K562 (cell line): ENCODE results near the gene STPG4. TPM values are rescaled to one million over a fixed set of nuclear protein-coding genes. Genes with fewer than 3 reads are reported as not detected.

Experiments used
- ATAC-seq: fragments of 200-7000 bp; cut with Tn5 transposase; 3 replicates; pipeline ENCODE4 v1.9.1; 2020; ENCODE audit warnings: moderate library complexity
- BruUV-seq: library from RNA; stranded (reverse); fragments of 400-500 nt; replicated peaks from 2 replicates; lab custom pipeline; 2021; lab: Mats Ljungman, UMichigan
- CTCF ChIA-PET: fragments of 300-600 bp; formaldehyde crosslinking; extraction: SDS; loops from one replicate; lab custom pipeline; 2021; ENCODE audit warnings: low intra/inter-chr PET ratio; lab: Yijun Ruan, JAX
- POLR2A ChIA-PET: fragments of 300-600, 350-650 bp; sonication (Branson Sonifier 250); formaldehyde crosslinking; extraction: SDS; loops from one replicate; lab custom pipeline; 2021; ENCODE audit warnings: antibody characterized with exemption, inconsistent platforms; lab: Yijun Ruan, JAX
- DNase-seq, 4 experiments: peaks; one replicate each; pipeline versions ENCODE4 v3.0.0 to v3.0.0-alpha.2; 2011 to 2018; ENCODE audit warnings: low spot score in 3 of 4, mixed read lengths in 3 of 4; ENCODE audit errors: extremely low read depth in 1 of 4
- FAIRE-seq: peaks from 2 replicates; lab custom pipeline; 2011; peaks lifted over from hg19 to GRCh38; lab: Jason Lieb, UNC
- H2AFZ ChIP-seq: 2 replicates; pipeline ENCODE4 v1.6.0; 2011; ENCODE audit warnings: low read depth, low read length, control low read depth, inconsistent platforms
- H3K27ac ChIP-seq: fragments of 200-600 bp; 3 replicates; pipeline ENCODE4 v1.8.0; 2011; ENCODE audit warnings: low read depth, mild to moderate bottlenecking, control low read depth, inconsistent platforms, low read length, moderate library complexity, mixed read lengths; ENCODE audit errors: extremely low read depth
- H3K27me3 ChIP-seq, 2 experiments: fragments of 300-600 bp in 1 of 2; 2 replicates in 1 of 2; 3 replicates in 1 of 2; pipeline versions ENCODE4 v1.6.0 to v1.8.0; 2011; ENCODE audit warnings: inconsistent platforms in 2 of 2, low read length in 2 of 2, mild to moderate bottlenecking in 1 of 2, mixed read lengths in 1 of 2, moderate library complexity in 1 of 2; ENCODE audit not compliant: control insufficient read depth in 2 of 2, insufficient read depth in 2 of 2
- H3K36me3 ChIP-seq: fragments of 300-600 bp; 3 replicates; pipeline ENCODE4 v1.8.0; 2011; ENCODE audit warnings: mild to moderate bottlenecking, low read length, inconsistent platforms; ENCODE audit not compliant: control insufficient read depth, insufficient read depth
- H3K4me1 ChIP-seq, 2 experiments: fragments of 200-600 bp in 1 of 2; replicated peaks in 1 of 2; 2 replicates in 1 of 2; 3 replicates in 1 of 2; pipeline versions ENCODE4 v1.5.1 to v1.8.0; 2011; ENCODE audit warnings: inconsistent platforms in 2 of 2, low read length in 2 of 2, mild to moderate bottlenecking in 1 of 2, mixed read lengths in 1 of 2, moderate library complexity in 1 of 2; ENCODE audit not compliant: control insufficient read depth in 2 of 2, insufficient read depth in 2 of 2
- H3K4me2 ChIP-seq: 2 replicates; pipeline ENCODE4 v1.6.1; 2011; ENCODE audit warnings: low read length, control low read depth, inconsistent platforms, mixed read lengths; ENCODE audit not compliant: insufficient read depth
- H3K4me3 ChIP-seq: fragments of 200-600 bp; sonication (generic), shearing (Covaris generic); 2 replicates; pipeline ENCODE4 v1.5.1; 2016; ENCODE audit warnings: control low read depth, inconsistent platforms
- H3K79me2 ChIP-seq: fragments of 200-600 bp; 3 replicates; pipeline ENCODE4 v1.8.0; 2011; ENCODE audit warnings: low read length, inconsistent platforms; ENCODE audit not compliant: control insufficient read depth, insufficient read depth
- H3K9ac ChIP-seq, 2 experiments: 2 replicates each; pipeline versions ENCODE4 v1.6.0 to v1.6.1; 2011; ENCODE audit warnings: low read depth in 2 of 2, low read length in 2 of 2, control low read depth in 1 of 2, inconsistent platforms in 1 of 2, mild to moderate bottlenecking in 1 of 2, mixed read lengths in 1 of 2; ENCODE audit not compliant: insufficient read depth in 1 of 2
- H3K9me1 ChIP-seq: one replicate; pipeline ENCODE4 v1.6.0; 2011; ENCODE audit warnings: inconsistent platforms, mild to moderate bottlenecking, low read length, moderate library complexity; ENCODE audit not compliant: control insufficient read depth, insufficient read depth
- H3K9me3 ChIP-seq: replicated peaks from 2 replicates; pipeline ENCODE4 v1.5.1; 2011; ENCODE audit warnings: low read depth, low read length, inconsistent platforms; ENCODE audit not compliant: control insufficient read depth, insufficient read depth
- H4K20me1 ChIP-seq: replicated peaks from 2 replicates; pipeline ENCODE4 v1.6.1; 2011; ENCODE audit warnings: low read length, inconsistent platforms, mixed read lengths; ENCODE audit not compliant: control insufficient read depth, insufficient read depth
- ARID1B ChIP-seq: fragments of 450-650 bp; IDR thresholded peaks from 2 replicates; pipeline ENCODE4 v1.6.1; 2016; ENCODE audit warnings: antibody characterized with exemption, mild to moderate bottlenecking, inconsistent platforms
- CBFA2T3 ChIP-seq: fragments of 450-650 bp; IDR thresholded peaks from 2 replicates; pipeline ENCODE4 v1.6.1; 2017
- DPF2 ChIP-seq: fragments of 450-650 bp; IDR thresholded peaks from 2 replicates; pipeline ENCODE4 v1.6.1; 2016
- PRDM10 ChIP-seq: fragments of 450-650 bp; IDR thresholded peaks from 2 replicates; pipeline ENCODE4 v1.6.1; 2018; ENCODE audit not compliant: partially characterized antibody
- TRIM24 ChIP-seq, 2 experiments: fragments of 450-650 bp; IDR thresholded peaks; 2 replicates each; pipeline ENCODE4 v1.6.1; 2016
- ZEB2 ChIP-seq: fragments of 450-650 bp; IDR thresholded peaks from 2 replicates; pipeline ENCODE4 v1.6.1; 2016
- ZNF280A ChIP-seq: fragments of 450-650 bp; IDR thresholded peaks from 2 replicates; pipeline ENCODE4 v1.6.1; 2018; ENCODE audit warnings: mild to moderate bottlenecking, low read depth; ENCODE audit not compliant: partially characterized antibody
- WGBS: fragments of 100-300 bp; shearing (Covaris generic); methylation state at CpG from one replicate; pipeline ENCODE4 v1.1.6; 2016; ENCODE audit warnings: low coverage, mixed read lengths; ENCODE audit not compliant: insufficient coverage; ENCODE audit errors: missing lambda C conversion rate; 5-methylcytosine and 5-hydroxymethylcytosine counted together
- in situ Hi-C: fragments of 300-500 bp; cut with MboI; formaldehyde crosslinking; loops from 4 replicates; pipeline ENCODE4 v1.15.0; 2018; ENCODE audit warnings: inconsistent platforms, mixed read lengths
- intact Hi-C: fragments of 100-400 bp; cut with micrococcal nuclease; formaldehyde crosslinking; loops from 2 replicates; pipeline ENCODE4 v1.14.2; 2022
- polyA plus RNA-seq, 8 experiments: library from polyadenylated mRNA; depleted of rRNA in 4 of 8; stranded (reverse) in 5 of 8; unstranded in 3 of 8; fragments of >200 nt; fragmentation: Nextera tagmentation in 2 of 8; fragmentation: Illumina TruSeq in 1 of 8; extraction: Ambion mirVana in 2 of 8; extraction: Trizol in 1 of 8; gene quantifications; 2 replicates each; pipeline versions ENCODE4 v1.2.1 to v1.2.3, GENCODE V29; 2011 to 2014; ENCODE audit warnings: inconsistent platforms in 1 of 8, missing spikeins in 1 of 8
- total RNA-seq, 7 experiments: library from RNA; depleted of rRNA in 6 of 7; stranded (reverse); fragments of >200 nt in 6 of 7; fragmentation: Illumina TruSeq in 2 of 7; extraction: Trizol in 2 of 7; gene quantifications; 2 replicates each; pipeline versions ENCODE4 v1.2.1 to v1.2.3, GENCODE V29; 2011 to 2021; ENCODE audit warnings: low replicate concordance in 1 of 7
- TF ChIP-seq, protein P1 (sequence below), 2 experiments: fragments of 450-650 bp; conservative IDR thresholded peaks; 2 replicates each; pipeline ENCODE4 v1.6.1; 2017; ENCODE audit warnings: mild to moderate bottlenecking in 2 of 2, moderate library complexity in 2 of 2

STPG4 gene
- total and polyA plus RNA-seq, 9 of the 15 experiments (the other 6 are each of a cell fraction or from before 2014, with no cell fraction given): 0.10 to 0.68 (median 0.22) TPM; not detected in 6

GRCh38 chr2:47204691-47205090 lies 49.6 kb upstream of the STPG4 start:
- BruUV-seq: no TSS peak
- H4K20me1 ChIP-seq: no peaks in the 10 kb centered on the region
- no peaks in the 10 kb centered on the region for H3K9me1 ChIP-seq
- DNase-seq (no peak), FAIRE-seq (no peak), ATAC-seq (peak; percentile 10; the same call in 1 of the 3 replicates)
- TF ChIP-seq ZEB2 (peak; percentile 43; the same call in 1 of the 2 replicates), CBFA2T3 (peak; percentile 63), TRIM24 (IDR thresholded peaks at IDR 0.05) (0 out of 4 replicates have a peak, but pooled peaks of 1 of the 2 experiments have one; percentile 32), ARID1B (0 out of 2 replicates have a peak, but pooled peaks have one; percentile 9), DPF2 (0 out of 2 replicates have a peak, but pooled peaks have one; percentile 25), PRDM10 (peak; percentile 42), ZNF280A (no peak)
- TF ChIP-seq, protein P1, sequence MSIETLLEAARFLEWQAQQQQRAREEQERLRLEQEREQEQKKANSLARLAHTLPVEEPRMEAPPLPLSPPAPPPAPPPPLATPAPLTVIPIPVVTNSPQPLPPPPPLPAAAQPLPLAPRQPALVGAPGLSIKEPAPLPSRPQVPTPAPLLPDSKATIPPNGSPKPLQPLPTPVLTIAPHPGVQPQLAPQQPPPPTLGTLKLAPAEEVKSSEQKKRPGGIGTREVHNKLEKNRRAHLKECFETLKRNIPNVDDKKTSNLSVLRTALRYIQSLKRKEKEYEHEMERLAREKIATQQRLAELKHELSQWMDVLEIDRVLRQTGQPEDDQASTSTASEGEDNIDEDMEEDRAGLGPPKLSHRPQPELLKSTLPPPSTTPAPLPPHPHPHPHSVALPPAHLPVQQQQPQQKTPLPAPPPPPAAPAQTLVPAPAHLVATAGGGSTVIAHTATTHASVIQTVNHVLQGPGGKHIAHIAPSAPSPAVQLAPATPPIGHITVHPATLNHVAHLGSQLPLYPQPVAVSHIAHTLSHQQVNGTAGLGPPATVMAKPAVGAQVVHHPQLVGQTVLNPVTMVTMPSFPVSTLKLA (conservative IDR thresholded peaks at IDR 0.05): no peak
- H3K36me3 ChIP-seq: no peaks in the 10 kb centered on the region
- 0% methylated on average over 2 of the region's 3 CpGs for WGBS
- H3K27me3 ChIP-seq: no peaks in the 10 kb centered on the region
- H2AFZ ChIP-seq: no peak overlapping the region
- H3K4me2 ChIP-seq: 0 out of 2 replicates have a peak overlapping the region, but pooled peaks have one; percentile 23
- ChIA-PET CTCF (interaction anchor here (0.6 kb wide), 1 partner anchor 18 kb away, joined by 3 read pairs; no protein-coding TSS in a partner anchor), POLR2A (interaction anchor here (0.6 to 1.2 kb wide), 3 partner anchors 10 to 956 kb away, joined by 3 to 8 read pairs (median 5); no protein-coding TSS in a partner anchor)
- H3K4me3 ChIP-seq: no peak overlapping the region
- H3K9me3 ChIP-seq: 0 out of 2 replicates have a peak, but pooled peaks cover 4% of the 10 kb centered on the region
- no peaks in the 10 kb centered on the region for H3K79me2 ChIP-seq
- peaks cover 9 to 27% of the 10 kb centered on the region in 2 experiments for H3K4me1 ChIP-seq
- intact Hi-C loops (no loop called here), in situ Hi-C loops (no loop called here)
- no peak overlapping the region for H3K9ac ChIP-seq
- no peak overlapping the region for H3K27ac ChIP-seq
